ENCODE results near the gene PPIA.
"Not testable (repeated sequence)": the region's sequence is repeated elsewhere in the genome, so short reads cannot be mapped to it uniquely, and the experiment has no call there.

PPIA gene

DNA sequence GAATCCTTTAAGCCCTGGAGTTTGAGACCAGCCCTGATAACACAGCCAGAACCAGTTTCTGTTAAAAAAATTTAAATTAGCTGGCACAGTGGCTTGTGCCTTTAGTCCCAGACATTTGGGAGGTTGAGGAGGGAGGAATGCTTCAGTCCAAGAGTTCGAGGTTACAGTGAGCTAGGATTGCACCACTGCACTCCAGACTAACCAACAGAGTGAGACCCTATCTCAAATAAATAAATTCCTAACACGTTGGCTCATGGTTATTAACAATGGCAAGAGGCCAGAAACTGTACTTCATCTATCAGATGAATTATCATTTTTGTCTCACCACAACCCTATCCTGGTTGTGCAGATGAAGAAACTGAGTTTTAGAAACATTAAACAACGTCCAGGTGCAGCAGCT is 2.1 kb upstream of the PPIA start:
- FAIRE-seq (no peak), DNase-seq (ENCODE audit: insufficient read length, low spot score) (no peak)
- TF ChIP-seq TAF1 (IDR thresholded peaks at IDR 0.05; ENCODE audit: low read depth, low read length) (no peak), POLR2A (IDR thresholded peaks at IDR 0.05; ENCODE audit: low read depth, low read length) (no peak), PAX5 (IDR thresholded peaks at IDR 0.05; ENCODE audit: insufficient read depth, low read length, severe bottlenecking) (no peak), POU2F2 (IDR thresholded peaks at IDR 0.05; ENCODE audit: low read depth, low read length) (no peak)

DNA sequence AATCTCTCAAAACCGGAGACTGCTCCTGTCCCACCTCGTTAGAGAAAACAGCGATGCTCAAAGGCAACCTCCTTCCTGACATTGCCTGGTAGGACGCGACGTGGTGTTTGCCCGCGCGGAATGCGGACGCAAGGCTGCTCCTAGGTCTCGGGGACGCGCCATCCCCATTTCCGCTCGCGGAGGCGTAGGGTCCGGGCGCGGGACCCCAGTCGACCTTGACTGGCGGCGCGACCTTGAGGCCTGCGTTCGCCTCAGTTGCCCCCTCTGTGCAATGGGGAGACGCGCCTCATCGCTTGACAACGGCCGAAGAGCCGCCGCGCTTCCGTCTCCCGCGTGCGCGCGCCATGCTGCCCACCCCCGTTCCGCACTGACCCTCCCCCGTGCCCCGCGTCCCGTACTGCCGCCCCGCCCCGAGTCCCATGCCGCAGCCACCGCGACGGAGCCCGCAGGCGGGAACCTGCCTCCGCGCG is 412 bp upstream of the PPIA start:
- no peak for FAIRE-seq
- TF ChIP-seq SPI1 (IDR thresholded peaks at IDR 0.05; ENCODE audit: low read depth, low read length) = no peak
- TF ChIP-seq POU2F2 (IDR thresholded peaks at IDR 0.05; ENCODE audit: low read depth, low read length) = 0 out of 2 replicates have a peak, but pooled peaks have one; percentile 14
- no peak for DNase-seq (ENCODE audit: insufficient read length, low spot score)

- FAIRE-seq (peak; percentile 71), DNase-seq (ENCODE audit: insufficient read length, low spot score) (peak; percentile 57)
- no peak for TF ChIP-seq POU2F2 (IDR thresholded peaks at IDR 0.05; ENCODE audit: low read depth, low read length)
- TF ChIP-seq SPI1 (IDR thresholded peaks at IDR 0.05; ENCODE audit: low read depth, low read length) = 0 out of 2 replicates have a peak, but pooled peaks have one; percentile 1
- TF ChIP-seq PAX5 (IDR thresholded peaks at IDR 0.05; ENCODE audit: insufficient read depth, low read length, severe bottlenecking) = no peak
- peak; percentile 82 for TF ChIP-seq POLR2A (IDR thresholded peaks at IDR 0.05; ENCODE audit: low read depth, low read length)
- peak; percentile 89 for TF ChIP-seq POLR2AphosphoS5 (IDR thresholded peaks at IDR 0.05; ENCODE audit: low read depth, low read length)
- TF ChIP-seq TAF1 (IDR thresholded peaks at IDR 0.05; ENCODE audit: low read depth, low read length) = peak; percentile 37; the same call in 1 of the 2 replicates
Observed at GRCh38 chr7:44797329-44798258, 1.1 kb downstream of the PPIA start.

DNA sequence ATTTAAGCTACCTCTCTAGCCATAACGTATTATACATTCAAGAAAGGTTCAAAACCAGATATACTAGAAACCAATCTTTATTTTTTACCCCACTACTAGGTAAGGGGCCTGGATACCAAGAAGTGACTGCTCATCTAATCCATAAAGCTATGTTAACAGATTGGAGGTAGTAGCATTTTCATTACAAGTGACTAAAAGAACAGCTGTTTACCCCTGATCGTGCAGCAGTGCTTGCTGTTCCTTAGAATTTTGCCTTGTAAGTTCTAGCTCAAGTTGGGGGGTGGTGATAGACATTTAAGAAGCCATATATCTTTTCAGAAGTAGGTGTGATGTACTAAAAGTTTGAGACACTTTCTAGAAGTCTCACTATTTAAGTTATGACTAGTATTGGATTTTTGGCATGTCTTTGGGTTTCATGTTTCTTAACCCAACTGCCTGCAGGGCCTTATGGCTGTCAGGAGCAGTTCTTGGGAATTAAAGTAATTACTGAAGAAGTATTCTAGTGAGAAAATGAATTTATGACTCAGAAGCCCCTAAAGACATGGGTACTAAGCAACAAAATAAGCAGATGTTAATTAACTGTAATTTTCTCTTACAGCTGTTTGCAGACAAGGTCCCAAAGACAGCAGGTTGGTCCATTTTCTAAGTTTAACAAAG is 2.3 kb downstream of the PPIA start:
- no peak for FAIRE-seq

GRCh38 chr7:44799939-44800338 is 3.5 kb downstream of the PPIA start:
- no peak for FAIRE-seq

More for the DNA sequence above, 2.3 kb downstream of the PPIA start:
- no peak for DNase-seq (ENCODE audit: insufficient read length, low spot score)
- TF ChIP-seq POLR2AphosphoS5 (IDR thresholded peaks at IDR 0.05; ENCODE audit: low read depth, low read length) = no peak
- TF ChIP-seq SPI1 (IDR thresholded peaks at IDR 0.05; ENCODE audit: low read depth, low read length) = no peak
- TF ChIP-seq PAX5 (IDR thresholded peaks at IDR 0.05; ENCODE audit: insufficient read depth, low read length, severe bottlenecking) = no peak
- TF ChIP-seq TAF1 (IDR thresholded peaks at IDR 0.05; ENCODE audit: low read depth, low read length) = no peak
- TF ChIP-seq POU2F2 (IDR thresholded peaks at IDR 0.05; ENCODE audit: low read depth, low read length) = no peak
- no peak for TF ChIP-seq POLR2A (IDR thresholded peaks at IDR 0.05; ENCODE audit: low read depth, low read length)

GRCh38 chr7:44801890-44802289 is 5.4 kb downstream of the PPIA start:
- TF ChIP-seq TAF1 (IDR thresholded peaks at IDR 0.05; ENCODE audit: low read depth, low read length) (no peak), POLR2A (IDR thresholded peaks at IDR 0.05; ENCODE audit: low read depth, low read length) (peak; percentile 71), POLR2AphosphoS5 (IDR thresholded peaks at IDR 0.05; ENCODE audit: low read depth, low read length) (0 out of 2 replicates have a peak, but pooled peaks have one; percentile 23)
- FAIRE-seq (no peak), DNase-seq (ENCODE audit: insufficient read length, low spot score) (no peak)

More at GRCh38 chr7:44799939-44800338, 3.5 kb downstream of the PPIA start:
- no peak for DNase-seq (ENCODE audit: insufficient read length, low spot score)
- TF ChIP-seq SPI1 (IDR thresholded peaks at IDR 0.05; ENCODE audit: low read depth, low read length) (no peak), POU2F2 (IDR thresholded peaks at IDR 0.05; ENCODE audit: low read depth, low read length) (no peak), TAF1 (IDR thresholded peaks at IDR 0.05; ENCODE audit: low read depth, low read length) (no peak), POLR2AphosphoS5 (IDR thresholded peaks at IDR 0.05; ENCODE audit: low read depth, low read length) (no peak), POLR2A (IDR thresholded peaks at IDR 0.05; ENCODE audit: low read depth, low read length) (no peak), PAX5 (IDR thresholded peaks at IDR 0.05; ENCODE audit: insufficient read depth, low read length, severe bottlenecking) (no peak)

DNA sequence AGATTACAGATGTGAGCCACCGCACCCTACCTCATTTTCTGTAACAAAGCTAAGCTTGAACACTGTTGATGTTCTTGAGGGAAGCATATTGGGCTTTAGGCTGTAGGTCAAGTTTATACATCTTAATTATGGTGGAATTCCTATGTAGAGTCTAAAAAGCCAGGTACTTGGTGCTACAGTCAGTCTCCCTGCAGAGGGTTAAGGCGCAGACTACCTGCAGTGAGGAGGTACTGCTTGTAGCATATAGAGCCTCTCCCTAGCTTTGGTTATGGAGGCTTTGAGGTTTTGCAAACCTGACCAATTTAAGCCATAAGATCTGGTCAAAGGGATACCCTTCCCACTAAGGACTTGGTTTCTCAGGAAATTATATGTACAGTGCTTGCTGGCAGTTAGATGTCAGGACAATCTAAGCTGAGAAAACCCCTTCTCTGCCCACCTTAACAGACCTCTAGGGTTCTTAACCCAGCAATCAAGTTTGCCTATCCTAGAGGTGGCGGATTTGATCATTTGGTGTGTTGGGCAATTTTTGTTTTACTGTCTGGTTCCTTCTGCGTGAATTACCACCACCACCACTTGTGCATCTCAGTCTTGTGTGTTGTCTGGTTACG is 6.0 kb downstream of the PPIA start:
- DNase-seq (ENCODE audit: insufficient read length, low spot score) (no peak), FAIRE-seq (no peak)
- TF ChIP-seq SPI1 (IDR thresholded peaks at IDR 0.05; ENCODE audit: low read depth, low read length) = no peak
- TF ChIP-seq POLR2A (IDR thresholded peaks at IDR 0.05; ENCODE audit: low read depth, low read length) = peak; percentile 58
- peak; percentile 70; the same call in 1 of the 2 replicates for TF ChIP-seq POLR2AphosphoS5 (IDR thresholded peaks at IDR 0.05; ENCODE audit: low read depth, low read length)

DNA sequence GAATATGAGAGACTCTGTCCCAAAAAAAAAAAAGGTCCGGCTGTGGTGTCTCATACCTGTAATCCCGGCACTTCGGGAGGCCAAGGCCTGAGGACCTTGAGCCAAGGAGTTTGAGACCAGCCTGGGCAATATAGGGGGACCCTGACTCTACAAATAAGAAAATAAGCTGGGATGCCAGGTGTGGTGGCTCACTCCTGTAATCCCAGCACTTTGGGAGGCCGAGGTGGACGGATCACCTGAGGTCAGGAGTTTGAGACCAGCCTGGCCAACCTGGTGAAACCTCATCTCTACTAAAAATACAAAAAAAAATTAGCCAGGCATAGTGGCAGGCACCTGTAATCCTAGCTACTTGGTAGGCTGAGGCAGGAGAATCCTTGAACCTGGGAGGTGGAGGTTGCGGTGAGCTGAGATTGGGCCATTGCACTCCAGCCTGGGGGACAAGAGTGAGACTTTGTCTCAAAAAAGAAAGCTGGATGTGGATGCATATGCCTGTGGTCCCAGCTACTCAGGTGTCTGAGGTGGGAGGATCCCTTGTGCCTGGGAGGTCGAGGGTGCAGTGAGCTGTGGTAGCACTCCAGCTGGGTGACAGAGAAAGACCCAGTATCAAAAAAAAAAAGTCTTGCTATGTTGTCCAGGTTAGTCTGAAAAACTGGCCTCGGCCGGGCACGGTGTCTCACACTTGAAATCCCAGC is 7.5 kb downstream of the PPIA start:
- TF ChIP-seq POLR2AphosphoS5 (IDR thresholded peaks at IDR 0.05; ENCODE audit: low read depth, low read length) = peak; percentile 61
- not testable (repeated sequence) for FAIRE-seq; DNase-seq (ENCODE audit: insufficient read length, low spot score)

- FAIRE-seq (no peak), DNase-seq (ENCODE audit: insufficient read length, low spot score) (no peak)
- TF ChIP-seq POLR2A (IDR thresholded peaks at IDR 0.05; ENCODE audit: low read depth, low read length) = no peak
- TF ChIP-seq POLR2AphosphoS5 (IDR thresholded peaks at IDR 0.05; ENCODE audit: low read depth, low read length) = no peak
- TF ChIP-seq TAF1 (IDR thresholded peaks at IDR 0.05; ENCODE audit: low read depth, low read length) = no peak
- no peak for TF ChIP-seq SPI1 (IDR thresholded peaks at IDR 0.05; ENCODE audit: low read depth, low read length)
- TF ChIP-seq PAX5 (IDR thresholded peaks at IDR 0.05; ENCODE audit: insufficient read depth, low read length, severe bottlenecking) = no peak
- TF ChIP-seq POU2F2 (IDR thresholded peaks at IDR 0.05; ENCODE audit: low read depth, low read length) = no peak
Observed at GRCh38 chr7:44805950-44806349, 9.5 kb downstream of the PPIA start.
